SK-N-SH treated with all-trans-retinoic acid at 6 μM for 48 hours (cell line): ENCODE data around the gene SLC25A14.
"Not testable (repeated sequence)": the region's sequence is repeated elsewhere in the genome, so short reads cannot be mapped to it uniquely, and the experiment has no call there.

ENCODE experiments used
- ARNTL ChIP-seq: fragments of 450-650 bp; formaldehyde crosslinking; IDR thresholded peaks from 2 replicates; pipeline ENCODE4 v1.5.0; 2020; ENCODE audit warnings: low read depth, mild to moderate bottlenecking, moderate library complexity, borderline replicate concordance
- BACH2 ChIP-seq: fragments of 250-450 bp; sonication (Bioruptor Pico); IDR thresholded peaks from 2 replicates; pipeline ENCODE4 v1.9.0; 2021; ENCODE audit warnings: mild to moderate bottlenecking, borderline replicate concordance
- CREB5 ChIP-seq: fragments of 250-450 bp; sonication (Bioruptor Pico); IDR thresholded peaks from 2 replicates; pipeline ENCODE4 v1.5.1; 2020; ENCODE audit warnings: low read depth, mild to moderate bottlenecking, moderate library complexity
- ESRRG ChIP-seq: fragments of 250-450 bp; sonication (Bioruptor Pico); IDR thresholded peaks from 2 replicates; pipeline ENCODE4 v1.6.1; 2021; ENCODE audit warnings: mild to moderate bottlenecking
- GLIS3 ChIP-seq: fragments of 250-450 bp; sonication (Bioruptor Pico); IDR thresholded peaks from 2 replicates; pipeline ENCODE4 v1.5.0; 2020; ENCODE audit warnings: mild to moderate bottlenecking, moderate library complexity
- ISL1 ChIP-seq: fragments of 250-450 bp; sonication (Bioruptor Pico); IDR thresholded peaks from 2 replicates; pipeline ENCODE4 v2.1.2; 2022; ENCODE audit warnings: mild to moderate bottlenecking, moderate library complexity
- OSR1 ChIP-seq: fragments of 250-450 bp; sonication (Bioruptor Pico); IDR thresholded peaks from 2 replicates; pipeline ENCODE4 v1.8.0; 2022; ENCODE audit warnings: moderate library complexity, mild to moderate bottlenecking, inconsistent platforms
- PATZ1 ChIP-seq: fragments of 250-450 bp; sonication (Bioruptor Pico); IDR thresholded peaks from 2 replicates; pipeline ENCODE4 v1.8.0; 2020; ENCODE audit warnings: mild to moderate bottlenecking, moderate library complexity, borderline replicate concordance
- SNAI2 ChIP-seq: fragments of 250-450 bp; sonication (Bioruptor Pico); IDR thresholded peaks from 2 replicates; pipeline ENCODE4 v1.5.0; 2020; ENCODE audit warnings: mild to moderate bottlenecking, moderate library complexity
- TOX ChIP-seq: fragments of 250-450 bp; sonication (Bioruptor Pico); IDR thresholded peaks from 2 replicates; pipeline ENCODE4 v1.8.0; 2021; ENCODE audit warnings: mild to moderate bottlenecking, moderate library complexity, borderline replicate concordance
- TSHZ2 ChIP-seq: fragments of 250-450 bp; sonication (Bioruptor Pico); IDR thresholded peaks from 2 replicates; pipeline ENCODE4 v1.5.0; 2020; ENCODE audit warnings: mild to moderate bottlenecking, moderate library complexity
- ZFP3 ChIP-seq: fragments of 250-450 bp; sonication (Bioruptor Pico); IDR thresholded peaks from 2 replicates; pipeline ENCODE4 v1.5.0; 2020; ENCODE audit warnings: mild to moderate bottlenecking, moderate library complexity
- ZFP30 ChIP-seq: fragments of 450-650 bp; formaldehyde crosslinking; IDR thresholded peaks from 2 replicates; pipeline ENCODE4 v1.5.0; 2022; ENCODE audit warnings: mild to moderate bottlenecking, moderate library complexity
- ZNF70 ChIP-seq: fragments of 450-650 bp; formaldehyde crosslinking; IDR thresholded peaks from 2 replicates; pipeline ENCODE4 v1.5.0; 2020; ENCODE audit warnings: mild to moderate bottlenecking, moderate library complexity

- TF ChIP-seq ARNTL (CRISPR knock-in tag); PATZ1; ZNF70 (CRISPR knock-in tag); TOX (CRISPR knock-in tag); GLIS3 (CRISPR knock-in tag); CREB5; BACH2 (CRISPR knock-in tag); ISL1 (CRISPR knock-in tag); SNAI2 (CRISPR knock-in tag); ESRRG; ZFP30 (CRISPR knock-in tag); TSHZ2 (CRISPR knock-in tag); ZFP3 (CRISPR knock-in tag); OSR1 (CRISPR knock-in tag): not testable (repeated sequence)
These were observed 19.8 kb upstream of the SLC25A14 start for GRCh38 chrX:130319886-130320285.
